GM12878 (cell line): ENCODE data around the gene FOXO1. TPM values are rescaled to one million over a fixed set of nuclear protein-coding genes. Genes with fewer than 3 reads are reported as not detected.

ENCODE experiments used
- ATAC-seq: fragments of 200-7000 bp; cut with Tn5 transposase; 3 replicates; pipeline ENCODE4 v1.9.1; 2020; ENCODE audit warnings: mild to moderate bottlenecking, moderate library complexity
- BruUV-seq: library from RNA; stranded (reverse); fragments of 400-500 nt; replicated peaks from 2 replicates; lab custom pipeline; 2021; lab: Mats Ljungman, UMichigan
- CTCF ChIA-PET: fragments of 300-600 bp; sonication (Branson Sonifier 250); formaldehyde crosslinking; extraction: SDS; loops from one replicate; lab custom pipeline; 2021; ENCODE audit warnings: inconsistent platforms; lab: Yijun Ruan, JAX
- POLR2A ChIA-PET: fragments of 350-600 bp; formaldehyde crosslinking; extraction: SDS; loops from one replicate; lab custom pipeline; 2021; ENCODE audit warnings: inconsistent platforms; lab: Charles Lee
- RAD21 ChIA-PET: fragments of 300-600 bp; sonication (Branson Sonifier 250); formaldehyde crosslinking; loops from one replicate; lab custom pipeline; 2023; ENCODE audit warnings: antibody characterized with exemption; ENCODE audit not compliant: unreplicated experiment; lab: Charles Lee
- SMC1A ChIA-PET: fragments of 300-600 bp; sonication (Branson Sonifier 250); formaldehyde crosslinking; loops from one replicate; lab custom pipeline; 2023; ENCODE audit not compliant: unreplicated experiment, uncharacterized antibody; lab: Charles Lee
- DNase-seq: peaks from one replicate; pipeline ENCODE4 v3.0.0-alpha.2; 2011; ENCODE audit warnings: low read depth, low spot score
- FAIRE-seq: peaks from 3 replicates; lab custom pipeline; 2011; peaks lifted over from hg19 to GRCh38; lab: Jason Lieb, UNC
- H2AFZ ChIP-seq: 2 replicates; pipeline ENCODE4 v1.6.0; 2011; ENCODE audit warnings: low read depth, low read length, control low read depth; ENCODE audit not compliant: control insufficient read depth
- H3K27ac ChIP-seq: 2 replicates; pipeline ENCODE4 v1.5.1; 2011; ENCODE audit warnings: control low read depth; ENCODE audit not compliant: control insufficient read depth, insufficient read depth
- H3K27me3 ChIP-seq, 2 experiments: replicated peaks in 1 of 2; 2 replicates each; pipeline versions ENCODE4 v1.6.0 to v1.6.1; 2011; ENCODE audit warnings: low read length in 1 of 2; ENCODE audit not compliant: control insufficient read depth in 2 of 2, insufficient read depth in 2 of 2
- H3K36me3 ChIP-seq, 2 experiments: 2 replicates each; pipeline ENCODE4 v1.5.1; 2011; ENCODE audit warnings: low read length in 1 of 2; ENCODE audit not compliant: control insufficient read depth in 2 of 2, insufficient read depth in 2 of 2
- H3K4me1 ChIP-seq: 2 replicates; pipeline ENCODE4 v1.6.1; 2011; ENCODE audit warnings: mild to moderate bottlenecking, low read length, moderate library complexity, mixed read lengths; ENCODE audit not compliant: control insufficient read depth, insufficient read depth
- H3K4me2 ChIP-seq: 2 replicates; pipeline ENCODE4 v1.6.0; 2011; ENCODE audit warnings: control low read depth; ENCODE audit not compliant: control insufficient read depth, insufficient read depth
- H3K4me3 ChIP-seq: fragments of 200-600 bp; sonication (generic); 2 replicates; pipeline ENCODE4 v1.5.1; 2016
- H3K79me2 ChIP-seq: 2 replicates; pipeline ENCODE4 v1.6.0; 2011; ENCODE audit warnings: low read length; ENCODE audit not compliant: control insufficient read depth, insufficient read depth
- H3K9ac ChIP-seq: 2 replicates; pipeline ENCODE4 v1.8.0; 2011; ENCODE audit warnings: low read length, control low read depth, mixed read lengths; ENCODE audit not compliant: control insufficient read depth, insufficient read depth
- H3K9me3 ChIP-seq: replicated peaks from 3 replicates; pipeline ENCODE4 v1.5.1; 2011; ENCODE audit warnings: mild to moderate bottlenecking, low read length; ENCODE audit not compliant: control insufficient read depth, insufficient read depth
- H4K20me1 ChIP-seq: 2 replicates; pipeline ENCODE4 v1.6.0; 2011; ENCODE audit not compliant: control insufficient read depth, insufficient read depth
- RAD21 ChIP-seq: IDR thresholded peaks from 2 replicates; pipeline ENCODE4 v1.6.1; 2011; ENCODE audit warnings: mild to moderate bottlenecking, low read depth, low read length, moderate library complexity; ENCODE audit not compliant: insufficient read depth
- SKIL ChIP-seq: fragments of 450-650 bp; IDR thresholded peaks from 2 replicates; pipeline ENCODE4 v1.6.1; 2017; ENCODE audit warnings: mild to moderate bottlenecking, low read depth, inconsistent platforms; ENCODE audit not compliant: poor library complexity, severe bottlenecking
- SMC3 ChIP-seq: IDR thresholded peaks from 2 replicates; pipeline ENCODE4 v1.6.1; 2011; ENCODE audit warnings: low read length, improper control_type of control experiment, borderline replicate concordance
- ZNF207 ChIP-seq: fragments of 450-650 bp; IDR thresholded peaks from 2 replicates; pipeline ENCODE4 v1.6.1; 2014; ENCODE audit warnings: antibody characterized with exemption, mild to moderate bottlenecking, borderline replicate concordance
- ZNF622 ChIP-seq: fragments of 450-650 bp; IDR thresholded peaks from 2 replicates; pipeline ENCODE4 v1.6.1; 2017; ENCODE audit warnings: mild to moderate bottlenecking, inconsistent platforms
- WGBS: methylation state at CpG from one replicate; pipeline ENCODE4 v1.1.6; 2016; ENCODE audit warnings: low lambda C conversion rate; ENCODE audit not compliant: insufficient replicate concordance, insufficient coverage; ENCODE audit errors: missing lambda C conversion rate; 5-methylcytosine and 5-hydroxymethylcytosine counted together
- in situ Hi-C: fragments of 300-500 bp; cut with MboI; formaldehyde crosslinking; loops from 9 replicates; pipeline ENCODE4 v1.14.3; 2018; ENCODE audit warnings: mixed read lengths
- intact Hi-C: fragments of 100-400 bp; cut with micrococcal nuclease; formaldehyde crosslinking; loops from one replicate; pipeline ENCODE4 v1.14.2; 2022; ENCODE audit not compliant: unreplicated experiment
- polyA plus RNA-seq, 11 experiments: library from polyadenylated mRNA; depleted of rRNA in 4 of 11; unstranded in 6 of 11; stranded (reverse) in 5 of 11; fragments of >200 nt; fragmentation: Nextera tagmentation in 4 of 11; fragmentation: Illumina TruSeq in 1 of 11; extraction: Ambion mirVana in 4 of 11; extraction: Trizol in 1 of 11; gene quantifications; 1 replicate in 1 of 11; 2 replicates in 10 of 11; pipeline versions ENCODE4 v1.2.1 to v1.2.3, GENCODE V29; 2011 to 2016; ENCODE audit warnings: inconsistent platforms in 2 of 11, missing spikeins in 2 of 11, low read depth in 1 of 11
- total RNA-seq, 4 experiments: library from RNA; depleted of rRNA in 3 of 4; stranded (reverse); fragments of >200 nt in 3 of 4; fragmentation: Illumina TruSeq in 1 of 4; extraction: Trizol in 1 of 4; gene quantifications; 2 replicates each; pipeline versions ENCODE4 v1.2.1 to v1.2.3, GENCODE V29; 2013 to 2021
- TF ChIP-seq, protein P1 (sequence below), 3 experiments: IDR thresholded peaks in 2 of 3; conservative IDR thresholded peaks in 1 of 3; 2 replicates each; pipeline ENCODE4 v1.5.1; 2011; ENCODE audit warnings: low read depth in 3 of 3, low read length in 3 of 3, mild to moderate bottlenecking in 3 of 3, control low read depth in 2 of 3, moderate library complexity in 2 of 3, inconsistent platforms in 1 of 3, mixed read lengths in 1 of 3; ENCODE audit not compliant: control insufficient read depth in 2 of 3, insufficient read depth in 1 of 3; ENCODE audit errors: extremely low read depth in 1 of 3

Gene FOXO1
- total and polyA plus RNA-seq, 10 of the 15 experiments (the other 5 are each of a cell fraction or from before 2014, with no cell fraction given): 0.58 to 8.3 (median 0.88) TPM

DNA sequence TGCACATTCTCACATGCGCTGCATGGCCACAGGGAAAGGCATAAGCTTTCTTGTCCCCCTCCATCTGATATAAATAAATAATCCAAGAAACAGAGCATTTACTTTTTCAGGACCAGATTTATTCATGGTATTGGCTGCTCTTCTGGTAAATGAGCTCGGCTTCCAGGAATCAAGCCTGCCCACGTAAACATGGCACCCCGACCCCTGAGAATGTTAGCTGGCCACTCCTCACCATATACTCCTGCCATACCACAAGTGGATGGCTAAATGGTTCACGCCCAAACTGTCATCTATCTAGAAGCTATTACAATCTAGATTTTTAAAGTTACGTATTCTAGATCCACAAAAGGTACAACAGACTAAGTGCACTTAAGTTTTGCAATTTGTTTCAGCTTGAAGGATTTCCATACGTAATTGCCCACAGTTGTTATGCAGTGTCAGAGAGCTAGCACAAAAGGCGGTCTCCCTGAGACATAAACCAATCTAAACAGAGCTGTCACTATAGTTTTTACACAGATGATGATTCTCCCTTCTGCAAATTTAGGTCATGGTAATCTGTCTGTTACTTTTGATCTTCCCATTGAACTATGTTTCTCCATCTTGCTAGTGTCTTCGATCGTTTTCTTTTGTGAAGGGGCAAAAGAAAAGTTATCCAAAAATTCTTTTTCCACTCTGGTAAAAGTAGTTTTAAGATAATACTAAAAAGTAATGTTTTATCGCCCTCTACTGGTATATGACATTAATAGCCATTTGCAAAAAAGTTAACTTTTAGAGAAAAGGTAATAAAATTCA, 16.2 kb upstream of the FOXO1 start:
- ChIA-PET POLR2A (no interaction called here), CTCF (interaction anchor here (0.7 to 9.0 kb wide), 39 partner anchors 10 to 1070 kb away, joined by 3 to 115 read pairs (median 4); no protein-coding TSS in a partner anchor)
- FAIRE-seq: no peak
- no peak overlapping the region for H3K4me2 ChIP-seq
- no peak overlapping the region for H3K27ac ChIP-seq
- in situ Hi-C loops: loop anchor here (5.0 to 25.0 kb wide), 4 partner anchors 620 to 1620 kb away; no protein-coding TSS in a partner anchor
- no peak overlapping the region for H3K9ac ChIP-seq
- no peaks in the 10 kb centered on the region for H3K79me2 ChIP-seq
- no peaks in the 10 kb centered on the region for H3K36me3 ChIP-seq
- no peak overlapping the region for H2AFZ ChIP-seq
- H4K20me1 ChIP-seq: no peaks in the 10 kb centered on the region
- TF ChIP-seq ZNF622 (no peak), ZNF207 (no peak), SKIL (peak; percentile 56), RAD21 (peak; percentile 55), SMC3 (peak; percentile 49; the same call in 1 of the 2 replicates)
- TF ChIP-seq, protein P1, sequence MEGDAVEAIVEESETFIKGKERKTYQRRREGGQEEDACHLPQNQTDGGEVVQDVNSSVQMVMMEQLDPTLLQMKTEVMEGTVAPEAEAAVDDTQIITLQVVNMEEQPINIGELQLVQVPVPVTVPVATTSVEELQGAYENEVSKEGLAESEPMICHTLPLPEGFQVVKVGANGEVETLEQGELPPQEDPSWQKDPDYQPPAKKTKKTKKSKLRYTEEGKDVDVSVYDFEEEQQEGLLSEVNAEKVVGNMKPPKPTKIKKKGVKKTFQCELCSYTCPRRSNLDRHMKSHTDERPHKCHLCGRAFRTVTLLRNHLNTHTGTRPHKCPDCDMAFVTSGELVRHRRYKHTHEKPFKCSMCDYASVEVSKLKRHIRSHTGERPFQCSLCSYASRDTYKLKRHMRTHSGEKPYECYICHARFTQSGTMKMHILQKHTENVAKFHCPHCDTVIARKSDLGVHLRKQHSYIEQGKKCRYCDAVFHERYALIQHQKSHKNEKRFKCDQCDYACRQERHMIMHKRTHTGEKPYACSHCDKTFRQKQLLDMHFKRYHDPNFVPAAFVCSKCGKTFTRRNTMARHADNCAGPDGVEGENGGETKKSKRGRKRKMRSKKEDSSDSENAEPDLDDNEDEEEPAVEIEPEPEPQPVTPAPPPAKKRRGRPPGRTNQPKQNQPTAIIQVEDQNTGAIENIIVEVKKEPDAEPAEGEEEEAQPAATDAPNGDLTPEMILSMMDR (IDR thresholded peaks at IDR 0.05 in 2 of 3, conservative IDR thresholded peaks at IDR 0.05 in 1 of 3; ENCODE audit: control insufficient read depth in 2 of 3, extremely low read depth in 1 of 3, insufficient read depth in 1 of 3, low read depth in 3 of 3, low read length in 3 of 3): peak in 1 of 3 experiments; percentile 48; a peak in 4 of 6 replicates
- TF ChIP-seq, all 136 proteins: peak for 4
- DNase-seq (no peak), ATAC-seq (peak; percentile 65)
- Histone ChIP-seq H3K4me1 (no peaks in the 10 kb centered on the region), H3K4me3 (no peak overlapping the region), H3K27me3 (peaks cover 0 to 3% of the 10 kb centered on the region in 2 experiments; a peak in 1 of 4 replicates), H3K9me3 (no peaks in the 10 kb centered on the region)
- 54% methylated on average over 11 of the region's 11 CpGs for WGBS
- no TSS peak for BruUV-seq
- RAD21 ChIA-PET: interaction anchor here (0.6 to 5.5 kb wide), 19 partner anchors 10 to 1067 kb away, joined by 3 to 92 read pairs (median 3); no protein-coding TSS in a partner anchor
- intact Hi-C loops: loop anchor here (1.0 to 5.0 kb wide), 5 partner anchors 95 to 999 kb away; no protein-coding TSS in a partner anchor
- SMC1A ChIA-PET: interaction anchor here (0.6 to 5.6 kb wide), 28 partner anchors 10 to 1066 kb away, joined by 3 to 55 read pairs (median 4); no protein-coding TSS in a partner anchor
